GM12872 (cell line): Measurements from ENCODE around the gene EPB41L2.

Source experiments
- TF ChIP-seq, protein P1 (sequence below): IDR thresholded peaks from 3 replicates; pipeline ENCODE4 v1.5.1; 2011; ENCODE audit warnings: low read depth, mild to moderate bottlenecking, low read length, moderate library complexity; ENCODE audit not compliant: insufficient read depth

Gene EPB41L2

GRCh38 chr6:130967502-130968445, 95.3 kb downstream of the EPB41L2 start:
- TF ChIP-seq, protein P1, sequence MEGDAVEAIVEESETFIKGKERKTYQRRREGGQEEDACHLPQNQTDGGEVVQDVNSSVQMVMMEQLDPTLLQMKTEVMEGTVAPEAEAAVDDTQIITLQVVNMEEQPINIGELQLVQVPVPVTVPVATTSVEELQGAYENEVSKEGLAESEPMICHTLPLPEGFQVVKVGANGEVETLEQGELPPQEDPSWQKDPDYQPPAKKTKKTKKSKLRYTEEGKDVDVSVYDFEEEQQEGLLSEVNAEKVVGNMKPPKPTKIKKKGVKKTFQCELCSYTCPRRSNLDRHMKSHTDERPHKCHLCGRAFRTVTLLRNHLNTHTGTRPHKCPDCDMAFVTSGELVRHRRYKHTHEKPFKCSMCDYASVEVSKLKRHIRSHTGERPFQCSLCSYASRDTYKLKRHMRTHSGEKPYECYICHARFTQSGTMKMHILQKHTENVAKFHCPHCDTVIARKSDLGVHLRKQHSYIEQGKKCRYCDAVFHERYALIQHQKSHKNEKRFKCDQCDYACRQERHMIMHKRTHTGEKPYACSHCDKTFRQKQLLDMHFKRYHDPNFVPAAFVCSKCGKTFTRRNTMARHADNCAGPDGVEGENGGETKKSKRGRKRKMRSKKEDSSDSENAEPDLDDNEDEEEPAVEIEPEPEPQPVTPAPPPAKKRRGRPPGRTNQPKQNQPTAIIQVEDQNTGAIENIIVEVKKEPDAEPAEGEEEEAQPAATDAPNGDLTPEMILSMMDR = no peak

- TF ChIP-seq, protein P1 = no peak
Measured at GRCh38 chr6:130966344-130966980, 96.6 kb downstream of the EPB41L2 start.

GRCh38 chr6:130965656-130966055, 97.4 kb downstream of the EPB41L2 start:
- TF ChIP-seq, protein P1 = no peak

DNA sequence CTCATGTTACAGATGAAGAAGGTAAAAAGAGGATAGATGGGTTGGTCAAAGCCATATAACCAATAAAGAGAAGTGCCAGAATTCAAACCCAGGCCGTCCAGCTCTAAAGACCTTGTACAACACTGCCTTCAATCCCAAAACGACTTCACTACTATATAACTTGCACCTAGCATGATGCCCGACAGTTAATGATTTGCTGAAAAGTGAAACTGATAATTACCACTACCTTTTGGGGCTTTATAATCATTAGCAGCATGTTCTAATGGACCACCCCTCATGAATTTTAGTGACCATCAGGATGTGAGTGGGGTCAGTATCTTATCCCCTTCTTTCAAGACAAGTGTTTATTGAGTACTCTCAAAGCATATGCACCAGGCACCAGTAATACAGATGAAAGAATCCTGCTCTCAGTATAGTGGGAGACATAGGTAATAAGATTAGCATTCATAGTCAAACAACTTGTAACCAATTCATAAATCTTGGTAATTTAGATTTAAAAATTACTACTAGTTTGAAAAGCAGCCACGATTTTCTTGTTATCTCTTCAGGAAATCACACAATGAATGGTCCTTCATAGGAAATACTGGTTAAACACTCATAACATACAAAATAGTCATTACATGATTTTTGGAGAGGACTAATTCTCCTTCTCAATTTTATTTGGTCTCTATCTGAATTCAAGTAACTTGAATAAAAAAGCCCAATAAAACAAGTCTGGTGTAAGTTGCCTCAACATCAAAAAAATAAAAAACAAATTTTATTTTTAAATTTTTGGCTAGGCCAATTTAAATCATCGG, 98.0 kb downstream of the EPB41L2 start:
- TF ChIP-seq, protein P1 = no peak

GRCh38 chr6:130964289-130964688, 98.8 kb downstream of the EPB41L2 start:
- TF ChIP-seq, protein P1 = no peak

GRCh38 chr6:130962966-130963365, 100.1 kb downstream of the EPB41L2 start:
- TF ChIP-seq, protein P1 = no peak

GRCh38 chr6:130961148-130961547, 101.9 kb downstream of the EPB41L2 start:
- TF ChIP-seq, protein P1 = no peak
